ENCODE results near the gene EIF4G1.

The EIF4G1 gene

DNA sequence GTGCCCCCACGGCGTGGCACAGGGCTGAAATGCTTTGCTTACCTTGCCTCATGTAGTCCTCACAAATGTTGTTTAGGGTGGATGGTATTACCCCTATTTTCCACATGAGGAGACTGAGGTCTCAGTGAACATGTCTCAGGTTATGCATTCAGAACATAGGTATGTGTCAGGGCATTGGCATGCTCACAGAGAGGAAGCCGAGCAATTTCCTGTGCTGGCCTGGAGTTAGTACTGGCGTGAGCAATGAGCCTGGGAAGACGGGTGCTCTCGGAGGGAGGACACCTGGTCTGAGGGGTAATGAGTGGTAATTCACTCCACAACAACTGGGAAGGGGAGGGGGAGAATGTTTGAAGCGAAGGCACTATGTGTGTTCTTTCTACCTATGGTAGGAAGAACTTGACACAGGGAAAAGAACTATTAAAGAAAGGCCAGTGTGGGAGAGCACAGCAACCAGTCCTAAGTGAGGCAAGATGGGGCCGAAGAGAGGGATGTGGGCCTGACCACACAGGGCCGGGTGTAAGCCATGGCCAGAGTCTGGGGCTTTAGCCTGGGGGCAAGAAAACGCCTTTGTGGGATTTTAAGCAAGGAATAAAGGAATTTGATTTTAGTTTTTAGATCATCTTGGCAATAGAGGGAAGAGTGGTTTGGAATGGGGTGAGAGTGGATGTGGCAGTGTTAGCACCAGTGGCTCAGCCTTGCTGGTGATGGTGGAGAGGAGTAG lies 18.1 kb downstream of the EIF4G1 start:
- peaks cover 79% of the 10 kb centered on the region for H3K36me3 ChIP-seq (ENCODE audit: control insufficient read depth, low read length)

DNA sequence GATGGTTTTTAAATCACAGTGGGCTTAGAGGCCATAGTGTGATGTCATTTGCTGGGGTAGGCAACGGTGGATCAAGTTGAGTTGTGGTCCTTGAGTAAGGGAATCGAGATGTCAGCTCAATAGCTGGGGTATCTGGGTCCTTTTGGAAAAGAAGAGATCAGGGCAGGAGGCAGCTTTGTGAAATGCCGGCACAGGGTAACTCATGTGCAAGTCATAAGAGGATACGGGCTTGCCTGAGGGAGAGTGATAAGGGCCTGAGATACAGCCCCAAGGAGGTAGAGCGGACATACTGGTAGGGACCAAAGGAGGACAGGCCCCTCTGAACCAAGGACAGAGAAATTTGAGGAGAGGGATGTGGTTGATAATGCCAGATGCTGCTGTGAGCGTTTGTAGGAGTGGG lies 18.8 kb downstream of the EIF4G1 start:
- H3K4me3 ChIP-seq (ENCODE audit: low read length) = no peak overlapping the region
- no peak overlapping the region for H3K4me2 ChIP-seq (ENCODE audit: low read length)
- H3K36me3 ChIP-seq (ENCODE audit: control insufficient read depth, low read length) = peaks cover 73% of the 10 kb centered on the region
- no peaks in the 10 kb centered on the region for H3K27me3 ChIP-seq (ENCODE audit: control insufficient read depth, low read length)
- H3K27ac ChIP-seq (ENCODE audit: low read depth, low read length) = no peak overlapping the region
- TF ChIP-seq, protein P1, sequence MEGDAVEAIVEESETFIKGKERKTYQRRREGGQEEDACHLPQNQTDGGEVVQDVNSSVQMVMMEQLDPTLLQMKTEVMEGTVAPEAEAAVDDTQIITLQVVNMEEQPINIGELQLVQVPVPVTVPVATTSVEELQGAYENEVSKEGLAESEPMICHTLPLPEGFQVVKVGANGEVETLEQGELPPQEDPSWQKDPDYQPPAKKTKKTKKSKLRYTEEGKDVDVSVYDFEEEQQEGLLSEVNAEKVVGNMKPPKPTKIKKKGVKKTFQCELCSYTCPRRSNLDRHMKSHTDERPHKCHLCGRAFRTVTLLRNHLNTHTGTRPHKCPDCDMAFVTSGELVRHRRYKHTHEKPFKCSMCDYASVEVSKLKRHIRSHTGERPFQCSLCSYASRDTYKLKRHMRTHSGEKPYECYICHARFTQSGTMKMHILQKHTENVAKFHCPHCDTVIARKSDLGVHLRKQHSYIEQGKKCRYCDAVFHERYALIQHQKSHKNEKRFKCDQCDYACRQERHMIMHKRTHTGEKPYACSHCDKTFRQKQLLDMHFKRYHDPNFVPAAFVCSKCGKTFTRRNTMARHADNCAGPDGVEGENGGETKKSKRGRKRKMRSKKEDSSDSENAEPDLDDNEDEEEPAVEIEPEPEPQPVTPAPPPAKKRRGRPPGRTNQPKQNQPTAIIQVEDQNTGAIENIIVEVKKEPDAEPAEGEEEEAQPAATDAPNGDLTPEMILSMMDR (IDR thresholded peaks at IDR 0.05; ENCODE audit: low read depth, low read length, poor library complexity, severe bottlenecking) = no peak
- TF ChIP-seq EZH2phosphoT487 (IDR thresholded peaks at IDR 0.05; ENCODE audit: borderline replicate concordance, low read length) = no peak
- H3K9me3 ChIP-seq (ENCODE audit: control insufficient read depth, insufficient read depth, low read length) = no peaks in the 10 kb centered on the region
- H3K9me2 ChIP-seq (replicated peaks; ENCODE audit: control insufficient read depth, low read length) = no peaks in the 10 kb centered on the region
- peaks cover 14% of the 10 kb centered on the region for H4K20me1 ChIP-seq (ENCODE audit: control insufficient read depth, insufficient read depth, low read depth, low read length)
- H3F3A ChIP-seq (ENCODE audit: control insufficient read depth, insufficient read depth) = peaks cover 64% of the 10 kb centered on the region
- H3K4me1 ChIP-seq (ENCODE audit: control insufficient read depth, low read length) = peaks cover 14% of the 10 kb centered on the region
- no peaks in the 10 kb centered on the region for H3K79me2 ChIP-seq (ENCODE audit: control insufficient read depth, low read length)

More for the DNA sequence above, 18.1 kb downstream of the EIF4G1 start:
- no peak for TF ChIP-seq EZH2phosphoT487 (IDR thresholded peaks at IDR 0.05; ENCODE audit: borderline replicate concordance, low read length)
- TF ChIP-seq, protein P1 (IDR thresholded peaks at IDR 0.05; ENCODE audit: low read depth, low read length, poor library complexity, severe bottlenecking) = no peak
- Histone ChIP-seq H3K27ac (ENCODE audit: low read depth, low read length) (no peak overlapping the region), H3K9me3 (ENCODE audit: control insufficient read depth, insufficient read depth, low read length) (no peaks in the 10 kb centered on the region), H3F3A (ENCODE audit: control insufficient read depth, insufficient read depth) (peaks cover 60% of the 10 kb centered on the region), H3K4me3 (ENCODE audit: low read length) (no peak overlapping the region), H3K27me3 (ENCODE audit: control insufficient read depth, low read length) (no peaks in the 10 kb centered on the region), H3K79me2 (ENCODE audit: control insufficient read depth, low read length) (no peaks in the 10 kb centered on the region), H3K4me1 (ENCODE audit: control insufficient read depth, low read length) (peaks cover 13% of the 10 kb centered on the region), H4K20me1 (ENCODE audit: control insufficient read depth, insufficient read depth, low read depth, low read length) (peaks cover 14% of the 10 kb centered on the region), H3K9me2 (replicated peaks; ENCODE audit: control insufficient read depth, low read length) (no peaks in the 10 kb centered on the region), H3K4me2 (ENCODE audit: low read length) (no peak overlapping the region)

DNA sequence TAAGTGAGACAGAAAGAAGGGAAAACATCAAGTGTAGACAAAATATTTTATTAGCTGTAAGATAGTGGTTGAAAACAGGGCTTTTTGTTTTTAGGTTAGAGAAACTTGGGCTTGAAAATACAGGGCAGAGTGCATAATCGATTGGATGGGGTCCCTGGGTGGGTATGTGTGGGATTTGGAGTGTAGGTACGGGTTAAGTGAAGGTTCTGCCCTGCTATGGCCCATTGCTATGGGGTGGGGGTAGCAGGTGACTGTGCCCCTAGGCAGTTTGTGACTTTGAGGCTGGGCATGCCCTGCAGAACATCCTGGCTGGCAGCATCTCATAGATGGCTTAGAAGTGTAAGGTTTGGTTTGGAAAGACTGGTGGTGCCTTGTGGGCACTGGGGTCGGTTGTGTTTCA lies 19.3 kb downstream of the EIF4G1 start:
- Histone ChIP-seq H3K79me2 (ENCODE audit: control insufficient read depth, low read length) (no peaks in the 10 kb centered on the region), H3K4me2 (ENCODE audit: low read length) (no peak overlapping the region), H3K27ac (ENCODE audit: low read depth, low read length) (no peak overlapping the region), H3K9me3 (ENCODE audit: control insufficient read depth, insufficient read depth, low read length) (no peaks in the 10 kb centered on the region), H3K9me2 (replicated peaks; ENCODE audit: control insufficient read depth, low read length) (no peaks in the 10 kb centered on the region), H3K4me1 (ENCODE audit: control insufficient read depth, low read length) (peaks cover 19% of the 10 kb centered on the region), H4K20me1 (ENCODE audit: control insufficient read depth, insufficient read depth, low read depth, low read length) (peaks cover 14% of the 10 kb centered on the region), H3K27me3 (ENCODE audit: control insufficient read depth, low read length) (no peaks in the 10 kb centered on the region), H3F3A (ENCODE audit: control insufficient read depth, insufficient read depth) (peaks cover 60% of the 10 kb centered on the region), H3K4me3 (ENCODE audit: low read length) (no peak overlapping the region), H3K36me3 (ENCODE audit: control insufficient read depth, low read length) (peaks cover 68% of the 10 kb centered on the region)
- TF ChIP-seq, protein P1 (IDR thresholded peaks at IDR 0.05; ENCODE audit: low read depth, low read length, poor library complexity, severe bottlenecking) = no peak
- no peak for TF ChIP-seq EZH2phosphoT487 (IDR thresholded peaks at IDR 0.05; ENCODE audit: borderline replicate concordance, low read length)
